ENCODE data around the gene PSORS1C1. TPM values are rescaled to one million over a fixed set of nuclear protein-coding genes. Genes with fewer than 3 reads are reported as not detected.

Gene PSORS1C1
- total RNA-seq, 1 experiment from 2014 or later, result 0.48 TPM

GRCh38 chr6:31096656-31097055 lies 17.9 kb upstream of the PSORS1C1 start:
- Histone ChIP-seq H2AFZ (ENCODE audit: low read length) (no peak overlapping the region), H3K79me2 (ENCODE audit: insufficient read depth, low read length) (no peaks in the 10 kb centered on the region), H2BK5ac (ENCODE audit: insufficient read length, low read length) (no peak overlapping the region), H3K9ac (ENCODE audit: extremely low read depth, insufficient read length, low read length) (no peak overlapping the region), H2BK20ac (ENCODE audit: low read depth, low read length, poor library complexity, severe bottlenecking) (no peak overlapping the region), H3K27me3 (ENCODE audit: insufficient read depth, low read length) (no peaks in the 10 kb centered on the region), H3K4ac (ENCODE audit: low read depth, low read length) (no peak overlapping the region), H2AK5ac (ENCODE audit: insufficient read length, low read length) (no peak overlapping the region), H3K14ac (ENCODE audit: insufficient read depth, low read length) (no peak overlapping the region), H4K91ac (ENCODE audit: insufficient read length, low read depth, low read length) (no peak overlapping the region), H2BK15ac (ENCODE audit: low read depth, low read length) (no peak overlapping the region), H3T11ph (ENCODE audit: low read length) (no peak overlapping the region), H3K4me1 (ENCODE audit: insufficient read depth, low read length) (peaks cover 2% of the 10 kb centered on the region; the same call in 1 of the 2 replicates), H3K18ac (ENCODE audit: insufficient read length, low read depth, low read length) (no peak overlapping the region), H3K4me2 (ENCODE audit: insufficient read depth, insufficient read length, low read length) (no peak overlapping the region), H2BK120ac (ENCODE audit: low read depth, low read length, poor library complexity, severe bottlenecking) (no peak overlapping the region), H4K20me1 (ENCODE audit: control insufficient read depth, insufficient read depth, insufficient read length) (no peaks in the 10 kb centered on the region), H3K23me2 (ENCODE audit: insufficient read length, low read depth, low read length, poor library complexity, severe bottlenecking) (no peaks in the 10 kb centered on the region), H3K9me3 (ENCODE audit: control insufficient read depth, low read depth, low read length) (no peaks in the 10 kb centered on the region), H3K56ac (ENCODE audit: insufficient read length, low read depth, low read length) (no peak overlapping the region), H4K8ac (replicated peaks; ENCODE audit: insufficient read length, low read depth, low read length) (no peak overlapping the region), H2BK12ac (ENCODE audit: insufficient read length, low read depth, low read length) (no peak overlapping the region), H3K79me1 (ENCODE audit: insufficient read depth, low read depth, low read length, poor library complexity, severe bottlenecking) (no peaks in the 10 kb centered on the region), H3K23ac (ENCODE audit: insufficient read length, low read depth, low read length) (no peak overlapping the region), H4K5ac (ENCODE audit: insufficient read length, low read depth, low read length) (no peak overlapping the region), H3K27ac (ENCODE audit: insufficient read length, low read depth, low read length) (no peak overlapping the region)
- no peaks in the 10 kb centered on the region for H3K9me3 Mint-ChIP-seq
- no CpG with 5 or more reads among the region's 5 CpGs for WGBS (ENCODE audit: extremely low coverage, insufficient read length, low lambda C conversion rate)
- no peak overlapping the region for H3K27ac Mint-ChIP-seq
- no peaks in the 10 kb centered on the region; the same call in 1 of the 2 replicates for H3K27me3 Mint-ChIP-seq (ENCODE audit: low read depth)
- DNase-seq, result no peak
- peaks cover 16 to 21% of the 10 kb centered on the region in 2 experiments for H3K4me1 Mint-ChIP-seq
- no peaks in the 10 kb centered on the region for H3K36me3 Mint-ChIP-seq (ENCODE audit: insufficient read depth in 1 of 3, low read depth in 3 of 3)
- TF ChIP-seq, protein P1, sequence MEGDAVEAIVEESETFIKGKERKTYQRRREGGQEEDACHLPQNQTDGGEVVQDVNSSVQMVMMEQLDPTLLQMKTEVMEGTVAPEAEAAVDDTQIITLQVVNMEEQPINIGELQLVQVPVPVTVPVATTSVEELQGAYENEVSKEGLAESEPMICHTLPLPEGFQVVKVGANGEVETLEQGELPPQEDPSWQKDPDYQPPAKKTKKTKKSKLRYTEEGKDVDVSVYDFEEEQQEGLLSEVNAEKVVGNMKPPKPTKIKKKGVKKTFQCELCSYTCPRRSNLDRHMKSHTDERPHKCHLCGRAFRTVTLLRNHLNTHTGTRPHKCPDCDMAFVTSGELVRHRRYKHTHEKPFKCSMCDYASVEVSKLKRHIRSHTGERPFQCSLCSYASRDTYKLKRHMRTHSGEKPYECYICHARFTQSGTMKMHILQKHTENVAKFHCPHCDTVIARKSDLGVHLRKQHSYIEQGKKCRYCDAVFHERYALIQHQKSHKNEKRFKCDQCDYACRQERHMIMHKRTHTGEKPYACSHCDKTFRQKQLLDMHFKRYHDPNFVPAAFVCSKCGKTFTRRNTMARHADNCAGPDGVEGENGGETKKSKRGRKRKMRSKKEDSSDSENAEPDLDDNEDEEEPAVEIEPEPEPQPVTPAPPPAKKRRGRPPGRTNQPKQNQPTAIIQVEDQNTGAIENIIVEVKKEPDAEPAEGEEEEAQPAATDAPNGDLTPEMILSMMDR (conservative IDR thresholded peaks at IDR 0.05), result no peak
- no peak overlapping the region for H3K4me3 Mint-ChIP-seq
